ENCODE data around the gene DTX4.

The DTX4 gene

GRCh38 chr11:59221441-59221840 lies 49.5 kb downstream of the DTX4 start:
- FAIRE-seq, result no peak

- no peak for FAIRE-seq
These were observed 50.6 kb downstream of the DTX4 start for GRCh38 chr11:59222464-59223060.

- no peak for FAIRE-seq
These were observed 51.2 kb downstream of the DTX4 start for GRCh38 chr11:59223177-59223576.

- FAIRE-seq, result no peak
These were observed 51.7 kb downstream of the DTX4 start for GRCh38 chr11:59223611-59224010.

GRCh38 chr11:59224351-59224928 lies 52.5 kb downstream of the DTX4 start:
- FAIRE-seq, result no peak

GRCh38 chr11:59225017-59225416 lies 53.1 kb downstream of the DTX4 start:
- FAIRE-seq, result no peak

- FAIRE-seq, result no peak
These were observed 54.5 kb downstream of the DTX4 start for GRCh38 chr11:59226396-59226795.

- no peak for FAIRE-seq
These were observed 68.4 kb downstream of the DTX4 start for GRCh38 chr11:59240322-59240721.

GRCh38 chr11:59243633-59244032 lies 71.7 kb downstream of the DTX4 start:
- no peak for FAIRE-seq

GRCh38 chr11:59247531-59248227 lies 75.7 kb downstream of the DTX4 start:
- FAIRE-seq, result no peak

GRCh38 chr11:59249535-59249934 lies 77.6 kb downstream of the DTX4 start:
- FAIRE-seq, result no peak

- FAIRE-seq, result no peak
These were observed 81.1 kb downstream of the DTX4 start for GRCh38 chr11:59253001-59253400.

- no peak for FAIRE-seq
These were observed 82.4 kb downstream of the DTX4 start for GRCh38 chr11:59254286-59254685.

GRCh38 chr11:59255281-59255680 lies 83.3 kb downstream of the DTX4 start:
- FAIRE-seq, result no peak

Data from endometrium (tissue), 2 donors.